ENCODE measurements around the gene SRC. TPM values are rescaled to one million over a fixed set of nuclear protein-coding genes. Genes with fewer than 3 reads are reported as not detected.

Gene SRC
- total and polyA plus RNA-seq, 7 experiments from 2014 or later, result 0.63 to 26.6 (median 2.9) TPM

GRCh38 chr20:37394543-37395409 is 48.8 kb downstream of the SRC start:
- no peaks in the 10 kb centered on the region for H3K36me3 Mint-ChIP-seq
- ChIA-PET CTCF (no interaction called here), POLR2A (interaction anchor here (0.5 kb wide), 1 partner anchor 471 kb away, joined by 4 read pairs; no protein-coding TSS in a partner anchor)
- Histone ChIP-seq H3K27me3 (ENCODE audit: control insufficient read depth in 2 of 2, insufficient read depth in 2 of 2, low read length in 2 of 2) (no peaks in the 10 kb centered on the region), H3K9me3 (ENCODE audit: control insufficient read depth in 2 of 3, low read length in 3 of 3) (no peaks in the 10 kb centered on the region), H3K4me1 (ENCODE audit: control insufficient read depth in 2 of 2, insufficient read depth in 2 of 2, low read length in 2 of 2) (no peaks in the 10 kb centered on the region), H3K27ac (ENCODE audit: low read depth, low read length) (no peak overlapping the region), H3K36me3 (ENCODE audit: control insufficient read depth in 2 of 3, insufficient read depth in 3 of 3, low read length in 3 of 3) (no peaks in the 10 kb centered on the region), H3K4me3 (ENCODE audit: low read length) (no peak overlapping the region)
- peak overlapping the region in 1 of 9 donors; percentile 28 for H3K27ac Mint-ChIP-seq
- ATAC-seq (peak; percentile 28), DNase-seq (no peak)
- H3K9me3 Mint-ChIP-seq, result no peaks in the 10 kb centered on the region
- peaks cover 0 to 2% (median 0%) of the 10 kb centered on the region in 7 donors for H3K4me1 Mint-ChIP-seq
- intact Hi-C loops (cut with micrococcal nuclease), result no loop called here
- H3K27me3 Mint-ChIP-seq, result no peaks in the 10 kb centered on the region
- H3K4me3 Mint-ChIP-seq, result no peak overlapping the region

DNA sequence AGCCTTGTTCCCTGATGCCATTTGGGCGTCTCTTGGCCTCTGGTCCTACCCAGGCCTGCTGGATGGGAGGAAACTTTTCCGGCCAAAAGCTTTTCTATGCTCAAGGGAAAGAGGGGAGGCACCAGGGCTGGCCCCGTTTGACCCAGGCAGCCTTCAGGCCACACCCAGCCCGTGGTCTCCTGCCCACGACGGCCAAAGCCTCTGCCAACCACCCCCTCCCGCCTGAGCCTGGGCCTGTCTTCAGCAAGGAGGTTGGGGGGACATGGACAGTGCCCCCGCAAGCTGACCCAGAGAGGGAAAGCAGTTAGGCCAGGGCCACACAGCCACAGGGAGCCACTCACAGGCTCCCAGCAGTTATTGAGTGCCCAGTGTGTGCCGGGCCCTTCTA is 49.5 kb downstream of the SRC start:
- H3K27me3 ChIP-seq (ENCODE audit: control insufficient read depth in 2 of 2, insufficient read depth in 2 of 2, low read length in 2 of 2), result no peaks in the 10 kb centered on the region
- DNase-seq, result no peak
- H3K9me3 Mint-ChIP-seq, result no peaks in the 10 kb centered on the region
- H3K36me3 Mint-ChIP-seq, result no peaks in the 10 kb centered on the region
- H3K4me3 ChIP-seq (ENCODE audit: low read length), result no peak overlapping the region
- no peaks in the 10 kb centered on the region for H3K9me3 ChIP-seq (ENCODE audit: control insufficient read depth in 2 of 3, low read length in 3 of 3)
- no peaks in the 10 kb centered on the region for H3K36me3 ChIP-seq (ENCODE audit: control insufficient read depth in 2 of 3, insufficient read depth in 3 of 3, low read length in 3 of 3)
- ATAC-seq, result no peak
- CTCF ChIA-PET, result no interaction called here
- POLR2A ChIA-PET, result no interaction called here
- no peak overlapping the region for H3K27ac Mint-ChIP-seq
- H3K4me1 Mint-ChIP-seq, result no peaks in the 10 kb centered on the region
- no peaks in the 10 kb centered on the region for H3K4me1 ChIP-seq (ENCODE audit: control insufficient read depth in 2 of 2, insufficient read depth in 2 of 2, low read length in 2 of 2)
- H3K4me3 Mint-ChIP-seq, result no peak overlapping the region
- no peaks in the 10 kb centered on the region for H3K27me3 Mint-ChIP-seq
- intact Hi-C loops (cut with micrococcal nuclease), result no loop called here
- no peak overlapping the region for H3K27ac ChIP-seq (ENCODE audit: low read depth, low read length)

- H3K27ac ChIP-seq (ENCODE audit: low read depth, low read length), result no peak overlapping the region
- CTCF ChIA-PET, result no interaction called here
Measured at GRCh38 chr20:37395921-37396415, 50.0 kb downstream of the SRC start.

GRCh38 chr20:37396416-37397075 is 50.6 kb downstream of the SRC start:
- Histone ChIP-seq H3K27ac (ENCODE audit: low read depth, low read length) (no peak overlapping the region), H3K4me1 (ENCODE audit: control insufficient read depth in 2 of 2, insufficient read depth in 2 of 2, low read length in 2 of 2) (no peaks in the 10 kb centered on the region), H3K36me3 (ENCODE audit: control insufficient read depth in 2 of 3, insufficient read depth in 3 of 3, low read length in 3 of 3) (no peaks in the 10 kb centered on the region), H3K4me3 (ENCODE audit: low read length) (no peak overlapping the region), H3K27me3 (ENCODE audit: control insufficient read depth in 2 of 2, insufficient read depth in 2 of 2, low read length in 2 of 2) (no peaks in the 10 kb centered on the region), H3K9me3 (ENCODE audit: control insufficient read depth in 2 of 3, low read length in 3 of 3) (no peaks in the 10 kb centered on the region)
- intact Hi-C loops (cut with micrococcal nuclease), result no loop called here
- no peaks in the 10 kb centered on the region for H3K4me1 Mint-ChIP-seq
- no peaks in the 10 kb centered on the region for H3K36me3 Mint-ChIP-seq
- POLR2A ChIA-PET, result no interaction called here
- CTCF ChIA-PET, result interaction anchor here (0.8 kb wide), 1 partner anchor 12 kb away, joined by 3 read pairs; no protein-coding TSS in a partner anchor
- H3K9me3 Mint-ChIP-seq, result no peaks in the 10 kb centered on the region
- H3K27ac Mint-ChIP-seq, result no peak overlapping the region
- no peaks in the 10 kb centered on the region for H3K27me3 Mint-ChIP-seq
- ATAC-seq (no peak), DNase-seq (no peak)
- no peak overlapping the region for H3K4me3 Mint-ChIP-seq

More at GRCh38 chr20:37395921-37396415, 50.0 kb downstream of the SRC start:
- Mint-ChIP-seq H3K4me3 (no peak overlapping the region), H3K4me1 (no peaks in the 10 kb centered on the region), H3K27me3 (no peaks in the 10 kb centered on the region), H3K9me3 (no peaks in the 10 kb centered on the region), H3K27ac (no peak overlapping the region), H3K36me3 (no peaks in the 10 kb centered on the region)
- no peak for ATAC-seq
- Histone ChIP-seq H3K27me3 (ENCODE audit: control insufficient read depth in 2 of 2, insufficient read depth in 2 of 2, low read length in 2 of 2) (no peaks in the 10 kb centered on the region), H3K4me3 (ENCODE audit: low read length) (no peak overlapping the region), H3K36me3 (ENCODE audit: control insufficient read depth in 2 of 3, insufficient read depth in 3 of 3, low read length in 3 of 3) (no peaks in the 10 kb centered on the region), H3K9me3 (ENCODE audit: control insufficient read depth in 2 of 3, low read length in 3 of 3) (no peaks in the 10 kb centered on the region), H3K4me1 (ENCODE audit: control insufficient read depth in 2 of 2, insufficient read depth in 2 of 2, low read length in 2 of 2) (no peaks in the 10 kb centered on the region)
- POLR2A ChIA-PET, result no interaction called here
- no peak for DNase-seq
- intact Hi-C loops (cut with micrococcal nuclease), result no loop called here

- ATAC-seq, result no peak
- Mint-ChIP-seq H3K4me3 (no peak overlapping the region), H3K9me3 (no peaks in the 10 kb centered on the region), H3K27me3 (no peaks in the 10 kb centered on the region), H3K4me1 (no peaks in the 10 kb centered on the region), H3K27ac (no peak overlapping the region), H3K36me3 (no peaks in the 10 kb centered on the region)
- H3K4me1 ChIP-seq (ENCODE audit: control insufficient read depth in 2 of 2, insufficient read depth in 2 of 2, low read length in 2 of 2), result no peaks in the 10 kb centered on the region
- H3K4me3 ChIP-seq (ENCODE audit: low read length), result no peak overlapping the region
- intact Hi-C loops (cut with micrococcal nuclease), result no loop called here
- POLR2A ChIA-PET, result no interaction called here
- CTCF ChIA-PET, result interaction anchor here (0.8 kb wide), 1 partner anchor 13 kb away, joined by 3 read pairs; no protein-coding TSS in a partner anchor
- no peaks in the 10 kb centered on the region for H3K9me3 ChIP-seq (ENCODE audit: control insufficient read depth in 2 of 3, low read length in 3 of 3)
- no peaks in the 10 kb centered on the region for H3K27me3 ChIP-seq (ENCODE audit: control insufficient read depth in 2 of 2, insufficient read depth in 2 of 2, low read length in 2 of 2)
- no peak overlapping the region for H3K27ac ChIP-seq (ENCODE audit: low read depth, low read length)
- DNase-seq, result no peak
- no peaks in the 10 kb centered on the region for H3K36me3 ChIP-seq (ENCODE audit: control insufficient read depth in 2 of 3, insufficient read depth in 3 of 3, low read length in 3 of 3)
Measured at GRCh38 chr20:37397076-37397953, 51.4 kb downstream of the SRC start.

DNA sequence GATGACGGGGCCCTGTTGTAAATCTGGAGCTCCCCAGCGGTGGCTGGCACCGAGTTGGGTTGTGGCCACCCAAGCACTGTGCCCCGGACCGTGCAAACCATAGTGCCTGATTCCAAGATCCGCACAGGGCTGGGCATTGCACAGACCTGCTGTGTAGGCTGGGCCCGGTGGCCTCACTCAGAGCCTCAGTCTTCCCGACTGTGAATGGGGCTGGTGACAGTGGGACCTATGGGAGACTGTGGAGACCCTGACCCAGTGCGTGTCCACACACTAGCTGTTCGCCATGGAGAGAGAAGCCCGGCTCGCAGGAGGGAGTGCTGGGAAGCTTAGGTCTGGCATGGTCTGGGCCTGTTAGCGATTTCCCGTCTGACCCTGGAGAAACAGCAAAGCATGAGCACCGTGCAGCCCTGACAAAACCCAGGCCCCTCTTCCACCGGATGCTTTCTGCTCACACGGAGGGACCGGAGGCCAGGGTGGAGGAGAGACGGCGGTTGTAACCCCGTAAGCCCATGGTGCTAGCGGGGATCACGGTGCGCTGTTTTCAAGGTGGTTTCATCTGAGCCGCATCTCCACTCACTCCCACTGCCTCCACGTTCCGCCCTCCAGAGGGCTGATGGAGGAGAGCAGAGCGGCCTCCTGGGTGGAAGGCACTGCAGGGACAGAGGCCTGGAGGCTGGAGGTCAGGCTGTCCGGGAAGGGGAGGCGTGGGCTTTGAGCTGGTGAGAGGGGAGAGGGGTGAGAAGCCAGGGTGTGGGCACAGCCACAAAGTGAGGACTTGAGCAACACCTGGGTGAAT is 52.2 kb downstream of the SRC start:
- CTCF ChIA-PET, result no interaction called here
- ATAC-seq (no peak), DNase-seq (no peak)
- Mint-ChIP-seq H3K27ac (no peak overlapping the region), H3K4me1 (no peaks in the 10 kb centered on the region), H3K9me3 (no peaks in the 10 kb centered on the region), H3K4me3 (no peak overlapping the region), H3K27me3 (no peaks in the 10 kb centered on the region), H3K36me3 (no peaks in the 10 kb centered on the region)
- intact Hi-C loops (cut with micrococcal nuclease), result no loop called here
- Histone ChIP-seq H3K4me3 (ENCODE audit: low read length) (no peak overlapping the region), H3K4me1 (ENCODE audit: control insufficient read depth in 2 of 2, insufficient read depth in 2 of 2, low read length in 2 of 2) (no peaks in the 10 kb centered on the region), H3K9me3 (ENCODE audit: control insufficient read depth in 2 of 3, low read length in 3 of 3) (no peaks in the 10 kb centered on the region), H3K27ac (ENCODE audit: low read depth, low read length) (no peak overlapping the region), H3K36me3 (ENCODE audit: control insufficient read depth in 2 of 3, insufficient read depth in 3 of 3, low read length in 3 of 3) (no peaks in the 10 kb centered on the region), H3K27me3 (ENCODE audit: control insufficient read depth in 2 of 2, insufficient read depth in 2 of 2, low read length in 2 of 2) (no peaks in the 10 kb centered on the region)
- POLR2A ChIA-PET, result no interaction called here

All from naive thymus-derived CD4-positive, alpha-beta T cell (primary cell).